HepG2 (cell line): ENCODE data around the gene QSOX2. TPM values are rescaled to one million over a fixed set of nuclear protein-coding genes. Genes with fewer than 3 reads are reported as not detected.

Experiments used
- ATAC-seq: fragments of 200-7000 bp; cut with Tn5 transposase; 3 replicates; pipeline ENCODE4 v1.9.1; 2020; ENCODE audit warnings: mild to moderate bottlenecking, moderate library complexity
- BruUV-seq: library from RNA; stranded (reverse); fragments of 400-500 nt; replicated peaks from 2 replicates; lab custom pipeline; 2021; lab: Mats Ljungman, UMichigan
- CTCF ChIA-PET: fragments of 300-600 bp; formaldehyde crosslinking; extraction: SDS; loops from one replicate; lab custom pipeline; 2021; ENCODE audit warnings: low total read pairs, inconsistent platforms, low intra/inter-chr PET ratio; lab: Yijun Ruan, JAX
- POLR2A ChIA-PET: fragments of 350-600 bp; sonication (Branson Sonifier 250); formaldehyde crosslinking; loops from one replicate; lab custom pipeline; 2020; ENCODE audit warnings: antibody characterized with exemption, inconsistent platforms; lab: Yijun Ruan, JAX
- DNase-seq: peaks from one replicate; pipeline ENCODE4 v3.0.0-alpha.2; 2015; ENCODE audit warnings: low spot score
- FAIRE-seq: peaks from 3 replicates; lab custom pipeline; 2011; peaks lifted over from hg19 to GRCh38; lab: Jason Lieb, UNC
- H2AFZ ChIP-seq: one replicate; pipeline ENCODE4 v1.6.1; 2011; ENCODE audit warnings: low read length, inconsistent platforms
- H3K27ac ChIP-seq: fragments of 300-600 bp; 3 replicates; pipeline ENCODE4 v1.8.0; 2011; ENCODE audit warnings: mixed run types, mild to moderate bottlenecking, mixed read lengths, low read length, inconsistent platforms; ENCODE audit not compliant: insufficient read depth; ENCODE audit errors: extremely low read length
- H3K27me3 ChIP-seq, 2 experiments: fragments of 200-600 bp in 1 of 2; 2 replicates in 1 of 2; 3 replicates in 1 of 2; pipeline versions ENCODE4 v1.6.0 to v1.8.0; 2011; ENCODE audit warnings: low read length in 2 of 2, mild to moderate bottlenecking in 2 of 2, moderate library complexity in 2 of 2, inconsistent platforms in 1 of 2; ENCODE audit not compliant: insufficient read depth in 2 of 2, control insufficient read depth in 1 of 2
- H3K36me3 ChIP-seq, 2 experiments: fragments of 200-600 bp in 1 of 2; replicated peaks in 1 of 2; 2 replicates in 1 of 2; 3 replicates in 1 of 2; pipeline versions ENCODE4 v1.5.1 to v1.8.0; 2011; ENCODE audit warnings: low read length in 2 of 2, inconsistent platforms in 1 of 2; ENCODE audit not compliant: insufficient read depth in 2 of 2, control insufficient read depth in 1 of 2
- H3K4me1 ChIP-seq: 2 replicates; pipeline ENCODE4 v1.5.1; 2012; ENCODE audit warnings: low read length, inconsistent platforms; ENCODE audit not compliant: insufficient read depth
- H3K4me2 ChIP-seq: 2 replicates; pipeline ENCODE4 v1.6.0; 2011; ENCODE audit warnings: low read depth, low read length, inconsistent platforms
- H3K4me3 ChIP-seq, 3 experiments: fragments of 200-600 bp in 1 of 3; sonication (generic), shearing (Covaris generic) in 1 of 3; replicated peaks in 1 of 3; 2 replicates each; pipeline ENCODE4 v1.5.1; 2011 to 2016; ENCODE audit warnings: low read length in 3 of 3, inconsistent platforms in 2 of 3, low read depth in 2 of 3, mild to moderate bottlenecking in 2 of 3, control low read depth in 1 of 3, mixed read lengths in 1 of 3; ENCODE audit not compliant: insufficient read depth in 1 of 3
- H3K79me2 ChIP-seq: one replicate; pipeline ENCODE4 v1.6.1; 2011; ENCODE audit warnings: low read length, inconsistent platforms; ENCODE audit not compliant: insufficient read depth
- H3K9ac ChIP-seq: 2 replicates; pipeline ENCODE4 v1.6.0; 2011; ENCODE audit warnings: mild to moderate bottlenecking, low read depth, low read length, inconsistent platforms; ENCODE audit not compliant: insufficient read depth
- H3K9me3 ChIP-seq: 2 replicates; pipeline ENCODE4 v1.5.1; 2012; ENCODE audit warnings: mild to moderate bottlenecking, low read length
- H4K20me1 ChIP-seq: 2 replicates; pipeline ENCODE4 v1.6.0; 2011; ENCODE audit warnings: inconsistent platforms, mild to moderate bottlenecking, low read length, moderate library complexity; ENCODE audit not compliant: insufficient read depth
- CSRNP1 ChIP-seq: sonication (generic); formaldehyde crosslinking; IDR thresholded peaks from 2 replicates; pipeline ENCODE4 v1.8.1; 2023; ENCODE audit warnings: mild to moderate bottlenecking, missing genetic modification reagents
- EEA1 ChIP-seq: sonication (generic); formaldehyde crosslinking; IDR thresholded peaks from 2 replicates; pipeline ENCODE4 v1.5.1; 2020; ENCODE audit warnings: mild to moderate bottlenecking, missing genetic modification reagents, borderline replicate concordance
- KDM6A ChIP-seq: IDR thresholded peaks from 2 replicates; pipeline ENCODE4 v1.6.1; 2016; ENCODE audit warnings: low read depth
- PBX2 ChIP-seq: IDR thresholded peaks from 2 replicates; pipeline ENCODE4 v1.6.1; 2016; ENCODE audit warnings: control low read depth
- SAFB2 ChIP-seq: sonication (generic); formaldehyde crosslinking; IDR thresholded peaks from 2 replicates; pipeline ENCODE4 v1.5.1; 2020; ENCODE audit warnings: missing genetic modification reagents, low read depth, mild to moderate bottlenecking, borderline replicate concordance
- ZNF20 ChIP-seq: sonication (generic); formaldehyde crosslinking; IDR thresholded peaks from 2 replicates; pipeline ENCODE4 v1.4.0; 2020; ENCODE audit warnings: mild to moderate bottlenecking, moderate library complexity, missing genetic modification reagents
- ZNF513 ChIP-seq: sonication (generic); formaldehyde crosslinking; conservative IDR thresholded peaks from 2 replicates; pipeline ENCODE4 v1.5.0; 2020; ENCODE audit warnings: missing genetic modification reagents
- WGBS: methylation state at CpG from one replicate; pipeline ENCODE4 v1.1.6; 2017; ENCODE audit warnings: low lambda C conversion rate; 5-methylcytosine and 5-hydroxymethylcytosine counted together
- in situ Hi-C: cut with HindIII; loops from 2 replicates; pipeline ENCODE4 v1.10.0; 2017; ENCODE audit warnings: low pct_unique_long_range_greater_than_20kb; ENCODE audit not compliant: extremely low pct_ligation_motif_present
- intact Hi-C: fragments of 100-400 bp; cut with micrococcal nuclease; formaldehyde crosslinking; loops from one replicate; pipeline ENCODE4 v1.10.0; 2022; ENCODE audit not compliant: unreplicated experiment
- polyA plus RNA-seq, 8 experiments: library from polyadenylated mRNA; depleted of rRNA in 3 of 8; stranded (reverse) in 7 of 8; unstranded in 1 of 8; fragments of >200 nt; fragmentation: Illumina TruSeq in 4 of 8; extraction: Trizol in 4 of 8; gene quantifications; 2 replicates each; pipeline versions ENCODE4 v1.2.1 to v1.2.3, GENCODE V29; 2011 to 2016; ENCODE audit warnings: low read depth in 4 of 8, missing spikeins in 1 of 8, mixed read lengths in 1 of 8; ENCODE audit not compliant: insufficient read depth in 1 of 8
- total RNA-seq, 5 experiments: library from RNA; depleted of rRNA; stranded (reverse); fragments of >200 nt; fragmentation: Illumina TruSeq; extraction: Trizol; gene quantifications; 2 replicates each; pipeline ENCODE4 v1.2.3, GENCODE V29; 2016; ENCODE audit warnings: low read depth in 1 of 5

QSOX2 gene
- total and polyA plus RNA-seq, 2 of the 13 experiments (the other 11 are each of a cell fraction or from before 2014, with no cell fraction given): 27.1 to 42.1 TPM

GRCh38 chr9:136178773-136179075 lies 66.9 kb downstream of the QSOX2 start:
- no peak overlapping the region for H3K9ac ChIP-seq
- ChIA-PET POLR2A (interaction anchor here (0.7 kb wide), 1 partner anchor 15 kb away, joined by 3 read pairs; no protein-coding TSS in a partner anchor), CTCF (no interaction called here)
- no peak for TF ChIP-seq PBX2 (CRISPR knock-in tag)
- no peak for TF ChIP-seq CSRNP1 (CRISPR knock-in tag)
- TF ChIP-seq ZNF513 (CRISPR knock-in tag): no peak
- no peak for TF ChIP-seq KDM6A (CRISPR knock-in tag)
- TF ChIP-seq SAFB2: no peak
- no peak for TF ChIP-seq EEA1
- no peak for TF ChIP-seq ZNF20 (CRISPR knock-in tag)
- no TSS peak for BruUV-seq
- WGBS: 7% methylated on average over 3 of the region's 8 CpGs
- in situ Hi-C loops (loop anchor here (10.0 kb wide), 1 partner anchor 106 kb away; no protein-coding TSS in a partner anchor), intact Hi-C loops (no loop called here)
- peak; percentile 40 for ATAC-seq
- no peak overlapping the region for H3K4me3 ChIP-seq
- H4K20me1 ChIP-seq: no peaks in the 10 kb centered on the region
- FAIRE-seq: no peak
- no peaks in the 10 kb centered on the region for H3K9me3 ChIP-seq
- no peak overlapping the region for H3K4me2 ChIP-seq
- no peaks in the 10 kb centered on the region for H3K79me2 ChIP-seq
- no peak overlapping the region for H2AFZ ChIP-seq
- peaks cover 4 to 34% of the 10 kb centered on the region in 2 experiments; a peak in 4 of 5 replicates for H3K27me3 ChIP-seq
- no peak for DNase-seq
- H3K4me1 ChIP-seq: peaks cover 8% of the 10 kb centered on the region; the same call in 1 of the 2 replicates
- no peaks in the 10 kb centered on the region for H3K36me3 ChIP-seq
- H3K27ac ChIP-seq: no peak overlapping the region
